H1 (cell line): ENCODE results near the gene CADPS. TPM values are rescaled to one million over a fixed set of nuclear protein-coding genes. Genes with fewer than 3 reads are reported as not detected.

Experiments used
- CTCF ChIA-PET: fragments of 300-600 bp; sonication (Branson Sonifier 250); formaldehyde crosslinking; loops from one replicate; lab custom pipeline; 2021; ENCODE audit not compliant: partially characterized antibody; lab: Charles Lee
- POLR2A ChIA-PET: fragments of 300-600 bp; sonication (Branson Sonifier 250); formaldehyde crosslinking; loops from one replicate; lab custom pipeline; 2021; ENCODE audit warnings: inconsistent platforms; ENCODE audit not compliant: partially characterized antibody; lab: Charles Lee
- DNase-seq, 2 experiments: peaks; one replicate each; pipeline versions ENCODE4 v3.0.0 to v3.0.0-alpha.2; 2010 to 2022; ENCODE audit warnings: low spot score in 2 of 2, low read depth in 1 of 2, mixed read lengths in 1 of 2
- FAIRE-seq: peaks from 2 replicates; lab custom pipeline; 2011; peaks lifted over from hg19 to GRCh38; lab: Jason Lieb, UNC
- H2AFZ ChIP-seq: 2 replicates; pipeline ENCODE4 v1.8.1; 2012; ENCODE audit warnings: low read length, inconsistent platforms
- H2AK5ac ChIP-seq: 2 replicates; pipeline ENCODE4 v1.6.1; 2013; ENCODE audit warnings: low read depth, low read length
- H2BK120ac ChIP-seq: replicated peaks from 2 replicates; pipeline ENCODE3; 2013; ENCODE audit warnings: low read depth, low read length, inconsistent platforms
- H2BK12ac ChIP-seq: 2 replicates; pipeline ENCODE4 v1.6.1; 2013; ENCODE audit warnings: low read depth, low read length
- H2BK15ac ChIP-seq: 2 replicates; pipeline ENCODE4 v1.6.1; 2013; ENCODE audit warnings: low read length
- H2BK20ac ChIP-seq: 2 replicates; pipeline ENCODE4 v1.6.1; 2013; ENCODE audit warnings: low read length
- H2BK5ac ChIP-seq: 2 replicates; pipeline ENCODE4 v1.6.1; 2013; ENCODE audit warnings: low read depth, low read length
- H3K14ac ChIP-seq: 2 replicates; pipeline ENCODE4 v1.6.1; 2013; ENCODE audit warnings: inconsistent platforms; ENCODE audit not compliant: insufficient read length
- H3K18ac ChIP-seq: 2 replicates; pipeline ENCODE4 v1.6.1; 2013; ENCODE audit warnings: low read length; ENCODE audit errors: extremely low read depth
- H3K23ac ChIP-seq: 2 replicates; pipeline ENCODE4 v1.6.1; 2013; ENCODE audit warnings: inconsistent platforms; ENCODE audit not compliant: insufficient read length
- H3K23me2 ChIP-seq: 2 replicates; pipeline ENCODE4 v1.6.1; 2013; ENCODE audit warnings: low read depth, low read length
- H3K27ac ChIP-seq: 2 replicates; pipeline ENCODE4 v1.6.1; 2011; ENCODE audit warnings: low read depth, low read length, inconsistent platforms
- H3K27me3 ChIP-seq, 4 experiments: replicated peaks in 1 of 4; 1 replicate in 1 of 4; 2 replicates in 3 of 4; pipeline versions ENCODE4 v1.6.1 to v1.8.1; 2011 to 2013; ENCODE audit warnings: low read length in 3 of 4, mild to moderate bottlenecking in 3 of 4, inconsistent platforms in 2 of 4, mixed read lengths in 2 of 4, moderate library complexity in 1 of 4; ENCODE audit not compliant: control insufficient read depth in 3 of 4, insufficient read depth in 3 of 4; ENCODE audit errors: extremely low read depth in 1 of 4
- H3K36me3 ChIP-seq, 4 experiments: 2 replicates each; pipeline versions ENCODE4 v1.6.1 to v1.8.1; 2011 to 2013; ENCODE audit warnings: mild to moderate bottlenecking in 4 of 4, low read length in 3 of 4, moderate library complexity in 2 of 4, control low read depth in 1 of 4, inconsistent platforms in 1 of 4; ENCODE audit not compliant: insufficient read depth in 4 of 4, control insufficient read depth in 2 of 4
- H3K4ac ChIP-seq: replicated peaks from 2 replicates; pipeline ENCODE3; 2013; ENCODE audit warnings: low read length, low read depth, mixed read lengths, inconsistent platforms; ENCODE audit not compliant: insufficient read length
- H3K4me1 ChIP-seq, 4 experiments: replicated peaks in 1 of 4; 1 replicate in 1 of 4; 2 replicates in 3 of 4; pipeline versions ENCODE4 v1.6.1 to v1.8.1; 2011 to 2013; ENCODE audit warnings: low read length in 3 of 4, inconsistent platforms in 2 of 4, mixed read lengths in 1 of 4; ENCODE audit not compliant: insufficient read depth in 4 of 4, control insufficient read depth in 3 of 4
- H3K4me2 ChIP-seq, 2 experiments: 2 replicates each; pipeline versions ENCODE4 v1.6.1 to v1.8.1; 2011 to 2013; ENCODE audit warnings: low read depth in 2 of 2, low read length in 2 of 2, control low read depth in 1 of 2, inconsistent platforms in 1 of 2, mild to moderate bottlenecking in 1 of 2; ENCODE audit not compliant: insufficient read depth in 1 of 2
- H3K4me3 ChIP-seq, 4 experiments: fragments of 200-600, 300-600 bp in 1 of 4; sonication (generic), shearing (Covaris generic), sonication (Bioruptor Twin) in 1 of 4; 2 replicates each; pipeline versions ENCODE4 v1.5.1 to v1.8.1; 2011 to 2016; ENCODE audit warnings: low read length in 4 of 4, low read depth in 3 of 4, control low read depth in 2 of 4, inconsistent platforms in 2 of 4, mild to moderate bottlenecking in 2 of 4, mixed read lengths in 1 of 4, moderate library complexity in 1 of 4; ENCODE audit not compliant: insufficient read depth in 2 of 4; ENCODE audit errors: extremely low read depth in 1 of 4
- H3K56ac ChIP-seq: replicated peaks from 2 replicates; pipeline ENCODE3; 2013; ENCODE audit warnings: low read depth, mild to moderate bottlenecking, mixed read lengths, low read length, inconsistent platforms; ENCODE audit not compliant: insufficient read length
- H3K79me1 ChIP-seq: 2 replicates; pipeline ENCODE4 v1.6.1; 2013; ENCODE audit warnings: low read depth, low read length, control low read depth
- H3K79me2 ChIP-seq, 2 experiments: 2 replicates each; pipeline versions ENCODE4 v1.6.1 to v1.8.1; 2012 to 2013; ENCODE audit warnings: low read length in 2 of 2, mild to moderate bottlenecking in 2 of 2, inconsistent platforms in 1 of 2; ENCODE audit not compliant: insufficient read depth in 2 of 2, control insufficient read depth in 1 of 2
- H3K9ac ChIP-seq, 4 experiments: replicated peaks in 1 of 4; 1 replicate in 1 of 4; 2 replicates in 3 of 4; pipeline versions ENCODE4 v1.6.1 to v1.8.1; 2011 to 2013; ENCODE audit warnings: low read depth in 3 of 4, low read length in 3 of 4, control low read depth in 2 of 4, mild to moderate bottlenecking in 2 of 4, moderate library complexity in 2 of 4, inconsistent platforms in 1 of 4; ENCODE audit errors: extremely low read depth in 1 of 4
- H3K9me3 ChIP-seq, 2 experiments: 2 replicates each; pipeline versions ENCODE4 v1.6.1 to v1.8.1; 2012 to 2013; ENCODE audit warnings: mild to moderate bottlenecking in 2 of 2, moderate library complexity in 2 of 2, control low read depth in 1 of 2, inconsistent platforms in 1 of 2, low read depth in 1 of 2, low read length in 1 of 2, mixed read lengths in 1 of 2; ENCODE audit not compliant: insufficient read depth in 2 of 2
- H4K20me1 ChIP-seq, 2 experiments: replicated peaks in 1 of 2; 2 replicates each; pipeline versions ENCODE3 to v1.8.1; 2011 to 2013; ENCODE audit warnings: inconsistent platforms in 2 of 2, low read length in 2 of 2, mild to moderate bottlenecking in 1 of 2; ENCODE audit not compliant: insufficient read depth in 2 of 2, control insufficient read depth in 1 of 2
- H4K5ac ChIP-seq: 2 replicates; pipeline ENCODE4 v1.6.1; 2013; ENCODE audit warnings: low read length, low read depth, mixed read lengths, inconsistent platforms; ENCODE audit not compliant: insufficient read length
- H4K8ac ChIP-seq: 2 replicates; pipeline ENCODE4 v1.8.0; 2013; ENCODE audit warnings: mild to moderate bottlenecking, moderate library complexity, low read length, inconsistent platforms; ENCODE audit not compliant: insufficient read depth; ENCODE audit errors: extremely low read depth
- H4K91ac ChIP-seq: replicated peaks from 2 replicates; pipeline ENCODE3; 2013; ENCODE audit warnings: low read length, mixed read lengths, inconsistent platforms; ENCODE audit not compliant: insufficient read length
- CBX8 ChIP-seq: fragments of 300-800, 300-1000 bp; sonication (generic); IDR thresholded peaks from 2 replicates; pipeline ENCODE4 v1.7.1; 2016; ENCODE audit warnings: low read depth, low read length, borderline replicate concordance
- CHD1 ChIP-seq: IDR thresholded peaks from 2 replicates; pipeline ENCODE4 v1.6.1; 2012; ENCODE audit warnings: low read depth, low read length, improper control_type of control experiment
- JUND ChIP-seq: IDR thresholded peaks from 2 replicates; pipeline ENCODE4 v1.6.1; 2011; ENCODE audit warnings: mild to moderate bottlenecking, improper control_type of control experiment, low read length
- KDM1A ChIP-seq: fragments of 200-600, 300-600 bp; sonication (generic); IDR thresholded peaks from 2 replicates; pipeline ENCODE4 v1.7.1; 2016; ENCODE audit warnings: mild to moderate bottlenecking, low read length, borderline replicate concordance
- MAFK ChIP-seq: IDR thresholded peaks from 2 replicates; pipeline ENCODE4 v1.6.1; 2012; ENCODE audit warnings: low read depth, mild to moderate bottlenecking, improper control_type of control experiment, low read length
- POLR2A ChIP-seq, 2 experiments: IDR thresholded peaks; 1 replicate in 1 of 2; 2 replicates in 1 of 2; pipeline ENCODE4 v1.6.1; 2011; ENCODE audit warnings: low read depth in 2 of 2, low read length in 2 of 2, mild to moderate bottlenecking in 2 of 2; ENCODE audit errors: control extremely low read depth in 1 of 2
- POU5F1 ChIP-seq: IDR thresholded peaks from 2 replicates; pipeline ENCODE4 v1.6.1; 2011; ENCODE audit warnings: low read depth, mild to moderate bottlenecking, low read length, moderate library complexity
- RFX5 ChIP-seq: IDR thresholded peaks from 2 replicates; pipeline ENCODE4 v1.6.1; 2011; ENCODE audit warnings: low read depth, low read length, improper control_type of control experiment, borderline replicate concordance
- SP1 ChIP-seq: IDR thresholded peaks from 2 replicates; pipeline ENCODE4 v1.6.1; 2011; ENCODE audit warnings: low read depth, low read length
- TCF12 ChIP-seq: IDR thresholded peaks from 2 replicates; pipeline ENCODE4 v1.6.1; 2011; ENCODE audit warnings: low read depth, mild to moderate bottlenecking, low read length
- WGBS, 2 experiments: shearing (Covaris generic) in 1 of 2; methylation state at CpG; one replicate each; pipeline versions ENCODE4 v1.1.6 to v1.1.7; 2013 to 2015; ENCODE audit warnings: low lambda C conversion rate in 2 of 2, mixed read lengths in 2 of 2, inconsistent platforms in 1 of 2, low coverage in 1 of 2, missing lambda C conversion rate in 1 of 2; ENCODE audit not compliant: insufficient replicate concordance in 2 of 2, insufficient coverage in 1 of 2, insufficient read length in 1 of 2; ENCODE audit errors: extremely low coverage in 1 of 2, missing lambda C conversion rate in 1 of 2; 5-methylcytosine and 5-hydroxymethylcytosine counted together
- polyA plus RNA-seq, 7 experiments: library from polyadenylated mRNA; depleted of rRNA in 3 of 7; stranded (reverse) in 5 of 7; unstranded in 2 of 7; fragments of >200 nt in 5 of 7; fragments of 200-250 nt in 2 of 7; gene quantifications; 1 replicate in 5 of 7; 2 replicates in 1 of 7; 4 replicates in 1 of 7; pipeline versions ENCODE4 v1.2.1 to v1.2.3, GENCODE V29; 2011 to 2013; ENCODE audit warnings: missing spikeins in 2 of 7, mixed read lengths in 2 of 7
- total RNA-seq: library from RNA; stranded (reverse); fragmentation: NEBNext Ultra II Directional; extraction: Animal tissue kit (Norgen Biotek cat#: 25700); gene quantifications from 2 replicates; pipeline ENCODE4 v1.2.1, GENCODE V29; 2021
- TF ChIP-seq, protein P1 (sequence below): IDR thresholded peaks from 2 replicates; pipeline ENCODE4 v1.6.1; 2012; ENCODE audit warnings: inconsistent platforms
- TF ChIP-seq, protein P2 (sequence below): IDR thresholded peaks from 2 replicates; pipeline ENCODE4 v1.6.1; 2011; ENCODE audit warnings: low read depth, mild to moderate bottlenecking, low read length; ENCODE audit not compliant: insufficient read depth
- TF ChIP-seq, protein P3 (sequence below): IDR thresholded peaks from 2 replicates; pipeline ENCODE4 v1.6.1; 2012; ENCODE audit warnings: inconsistent platforms

The CADPS gene
- total and polyA plus RNA-seq, 2 of the 8 experiments (the other 6 are each of a cell fraction or from before 2014, with no cell fraction given): 7.1 to 10.2 TPM

DNA sequence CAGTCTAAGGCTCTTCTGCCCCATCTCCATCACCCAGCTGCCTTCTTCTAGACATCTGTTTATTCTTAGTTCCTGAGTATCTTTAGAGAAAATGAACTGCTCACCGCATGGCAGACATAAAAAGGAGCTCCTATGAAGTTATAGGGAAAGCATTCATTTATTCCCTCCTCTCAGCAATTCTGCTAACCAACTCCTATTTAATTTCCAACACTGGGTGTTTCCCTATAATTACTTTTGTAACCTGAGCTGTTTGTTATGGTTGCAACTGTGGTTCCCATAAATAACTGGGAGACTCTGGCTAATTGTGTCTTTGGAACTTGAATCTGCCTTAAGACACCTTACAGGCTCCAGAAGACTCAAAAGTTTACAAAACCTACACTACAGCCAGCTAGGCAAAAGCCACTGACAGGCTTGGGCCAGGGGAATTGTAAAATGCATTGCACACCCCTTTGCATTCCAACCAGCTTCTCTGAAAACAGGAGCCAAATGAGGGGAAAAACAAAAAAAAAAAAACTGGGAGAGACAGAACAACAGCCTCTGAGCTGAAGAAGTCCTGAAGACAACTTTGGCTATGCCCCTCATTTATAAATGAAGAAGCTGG is 270.4 kb downstream of the CADPS start:
- H4K91ac ChIP-seq: no peak overlapping the region
- H3K4me1 ChIP-seq: no peaks in the 10 kb centered on the region
- H2BK120ac ChIP-seq: no peak overlapping the region
- WGBS, 2 experiments: 95% methylated on average over 1 of the region's 1 CpG; no CpG with 5 or more reads in 1 of the 2 experiments
- no peak overlapping the region for H3K18ac ChIP-seq
- H3K9ac ChIP-seq: no peak overlapping the region
- FAIRE-seq (no peak), DNase-seq (no peak)
- no peak overlapping the region for H3K4me2 ChIP-seq
- H4K5ac ChIP-seq: no peak overlapping the region
- H3K79me1 ChIP-seq: no peaks in the 10 kb centered on the region
- no peak overlapping the region for H3K27ac ChIP-seq
- H3K23me2 ChIP-seq: no peaks in the 10 kb centered on the region
- H4K20me1 ChIP-seq: no peaks in the 10 kb centered on the region
- H2BK5ac ChIP-seq: no peak overlapping the region
- no peaks in the 10 kb centered on the region for H3K36me3 ChIP-seq
- no peaks in the 10 kb centered on the region for H3K9me3 ChIP-seq
- H2AFZ ChIP-seq: no peak overlapping the region
- H2AK5ac ChIP-seq: no peak overlapping the region
- ChIA-PET POLR2A (interaction anchor here (0.8 kb wide), 1 partner anchor 11 kb away, joined by 3 read pairs; no protein-coding TSS in a partner anchor), CTCF (interaction anchor here (1.0 to 1.2 kb wide), 4 partner anchors 28 to 590 kb away, joined by 3 to 4 read pairs (median 3); no protein-coding TSS in a partner anchor)
- H2BK12ac ChIP-seq: no peak overlapping the region
- no peak overlapping the region for H3K4me3 ChIP-seq
- no peaks in the 10 kb centered on the region for H3K27me3 ChIP-seq
- H2BK15ac ChIP-seq: no peak overlapping the region
- no peak overlapping the region for H4K8ac ChIP-seq
- H3K79me2 ChIP-seq: no peaks in the 10 kb centered on the region
- no peak overlapping the region for H3K56ac ChIP-seq
- no peak overlapping the region for H3K23ac ChIP-seq
- no peak overlapping the region for H3K4ac ChIP-seq
- H2BK20ac ChIP-seq: no peak overlapping the region
- no peak overlapping the region for H3K14ac ChIP-seq
- TF ChIP-seq SP1: no peak
- TF ChIP-seq RFX5: no peak
- TF ChIP-seq JUND: no peak
- no peak for TF ChIP-seq POLR2A (IDR thresholded peaks at IDR 0.05; ENCODE audit: control extremely low read depth in 1 of 2, low read depth in 2 of 2, low read length in 2 of 2)
- TF ChIP-seq, protein P1, sequence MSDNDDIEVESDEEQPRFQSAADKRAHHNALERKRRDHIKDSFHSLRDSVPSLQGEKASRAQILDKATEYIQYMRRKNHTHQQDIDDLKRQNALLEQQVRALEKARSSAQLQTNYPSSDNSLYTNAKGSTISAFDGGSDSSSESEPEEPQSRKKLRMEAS: no peak
- TF ChIP-seq TCF12: no peak
- no peak for TF ChIP-seq KDM1A
- TF ChIP-seq CBX8: no peak
- no peak for TF ChIP-seq MAFK
- TF ChIP-seq CHD1: no peak
- TF ChIP-seq, protein P2, sequence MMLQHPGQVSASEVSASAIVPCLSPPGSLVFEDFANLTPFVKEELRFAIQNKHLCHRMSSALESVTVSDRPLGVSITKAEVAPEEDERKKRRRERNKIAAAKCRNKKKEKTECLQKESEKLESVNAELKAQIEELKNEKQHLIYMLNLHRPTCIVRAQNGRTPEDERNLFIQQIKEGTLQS: no peak
- TF ChIP-seq, protein P3, sequence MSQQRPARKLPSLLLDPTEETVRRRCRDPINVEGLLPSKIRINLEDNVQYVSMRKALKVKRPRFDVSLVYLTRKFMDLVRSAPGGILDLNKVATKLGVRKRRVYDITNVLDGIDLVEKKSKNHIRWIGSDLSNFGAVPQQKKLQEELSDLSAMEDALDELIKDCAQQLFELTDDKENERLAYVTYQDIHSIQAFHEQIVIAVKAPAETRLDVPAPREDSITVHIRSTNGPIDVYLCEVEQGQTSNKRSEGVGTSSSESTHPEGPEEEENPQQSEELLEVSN: no peak
- no peak for TF ChIP-seq POU5F1
